HepG2 (cell line): ENCODE measurements around the gene LRRC3B. TPM values are rescaled to one million over a fixed set of nuclear protein-coding genes. Genes with fewer than 3 reads are reported as not detected.

Experiments
- PAX8 ChIP-seq: sonication (generic); formaldehyde crosslinking; IDR thresholded peaks from 2 replicates; pipeline ENCODE4 v1.8.0; 2022; ENCODE audit warnings: mild to moderate bottlenecking, missing genetic modification reagents, borderline replicate concordance
- polyA plus RNA-seq, 8 experiments: library from polyadenylated mRNA; depleted of rRNA in 3 of 8; stranded (reverse) in 7 of 8; unstranded in 1 of 8; fragments of >200 nt; fragmentation: Illumina TruSeq in 4 of 8; extraction: Trizol in 4 of 8; gene quantifications; 2 replicates each; pipeline versions ENCODE4 v1.2.1 to v1.2.3, GENCODE V29; 2011 to 2016; ENCODE audit warnings: low read depth in 4 of 8, missing spikeins in 1 of 8, mixed read lengths in 1 of 8; ENCODE audit not compliant: insufficient read depth in 1 of 8
- total RNA-seq, 5 experiments: library from RNA; depleted of rRNA; stranded (reverse); fragments of >200 nt; fragmentation: Illumina TruSeq; extraction: Trizol; gene quantifications; 2 replicates each; pipeline ENCODE4 v1.2.3, GENCODE V29; 2016; ENCODE audit warnings: low read depth in 1 of 5

LRRC3B gene
- total and polyA plus RNA-seq, 2 of the 13 experiments (the other 11 are each of a cell fraction or from before 2014, with no cell fraction given) = not detected

- TF ChIP-seq PAX8 (CRISPR knock-in tag) = no peak
Observed at GRCh38 chr3:26757978-26758377, 135.4 kb downstream of the LRRC3B start (continued).
